DMS53 treated with DMSO at 0.1 percent for 48 hours (cell line): ENCODE results near the gene SLC15A2.
"Not testable (repeated sequence)": the region's sequence is repeated elsewhere in the genome, so short reads cannot be mapped to it uniquely, and the experiment has no call there.

Experiments
- DNase-seq: peaks from one replicate; lab custom pipeline; 2025; ENCODE audit not compliant: unreplicated experiment; lab: John Stamatoyannopoulos, UW

The SLC15A2 gene

GRCh38 chr3:121918779-121919483, 24.7 kb downstream of the SLC15A2 start:
- no peak for DNase-seq

- DNase-seq, result no peak
Observed at GRCh38 chr3:121924734-121925133, 30.5 kb downstream of the SLC15A2 start.

- no peak for DNase-seq
Observed at GRCh38 chr3:121926380-121926779, 32.2 kb downstream of the SLC15A2 start.

- not testable (repeated sequence) for DNase-seq
Observed at GRCh38 chr3:121938141-121938855, 44.1 kb downstream of the SLC15A2 start.

- DNase-seq, result no peak
Observed at GRCh38 chr3:121941592-121941991, 47.4 kb downstream of the SLC15A2 start.

GRCh38 chr3:121942116-121942786, 48.0 kb downstream of the SLC15A2 start:
- DNase-seq, result peak; percentile 36

- no peak for DNase-seq
Observed at GRCh38 chr3:121943431-121943830, 49.2 kb downstream of the SLC15A2 start.

GRCh38 chr3:121948641-121949040, 54.4 kb downstream of the SLC15A2 start:
- no peak for DNase-seq

GRCh38 chr3:121951291-121951919, 57.2 kb downstream of the SLC15A2 start:
- no peak for DNase-seq

GRCh38 chr3:121956363-121956762, 62.2 kb downstream of the SLC15A2 start:
- DNase-seq, result no peak

GRCh38 chr3:121957674-121958415, 63.6 kb downstream of the SLC15A2 start:
- no peak for DNase-seq

GRCh38 chr3:121958801-121959200, 64.6 kb downstream of the SLC15A2 start:
- no peak for DNase-seq

- no peak for DNase-seq
Observed at GRCh38 chr3:121961283-121961682, 67.1 kb downstream of the SLC15A2 start.

- DNase-seq, result no peak
Observed at GRCh38 chr3:121962443-121962842, 68.2 kb downstream of the SLC15A2 start.

GRCh38 chr3:121963608-121964007, 69.4 kb downstream of the SLC15A2 start:
- DNase-seq, result no peak

- no peak for DNase-seq
Observed at GRCh38 chr3:121969631-121970030, 75.4 kb downstream of the SLC15A2 start.

GRCh38 chr3:121970047-121970446, 75.8 kb downstream of the SLC15A2 start:
- no peak for DNase-seq

GRCh38 chr3:121974601-121975111, 80.5 kb downstream of the SLC15A2 start:
- no peak for DNase-seq

- no peak for DNase-seq
Observed at GRCh38 chr3:121975702-121976302, 81.6 kb downstream of the SLC15A2 start.

GRCh38 chr3:121976727-121977126, 82.5 kb downstream of the SLC15A2 start:
- peak; percentile 66 for DNase-seq
